Vagina (tissue), 2 donors: ENCODE results near the gene PTGFRN.

Experiments used
- POLR2A ChIP-seq, 2 donors: fragments of 450-650 bp; IDR thresholded peaks; one replicate each; pipeline ENCODE4 v1.6.1; 2017; ENCODE audit warnings: antibody characterized with exemption in 2 of 2, mild to moderate bottlenecking in 2 of 2, moderate library complexity in 2 of 2
- POLR2AphosphoS5 ChIP-seq, 2 donors: sonication (generic); formaldehyde crosslinking; IDR thresholded peaks; one replicate each; pipeline ENCODE4 v1.9.0; 2017; ENCODE audit warnings: antibody characterized with exemption in 2 of 2, mild to moderate bottlenecking in 2 of 2, low read depth in 1 of 2; ENCODE audit not compliant: insufficient read depth in 1 of 2
- TF ChIP-seq, protein P1 (sequence below), 3 experiments: fragments of 450-650 bp in 2 of 3; fragments of 200-600 bp in 1 of 3; sonication (generic) in 1 of 3; IDR thresholded peaks; one replicate each; pipeline ENCODE4 v1.5.1; 2017 to 2019; ENCODE audit warnings: antibody characterized with exemption in 3 of 3, mild to moderate bottlenecking in 2 of 3, moderate library complexity in 2 of 3

DNA sequence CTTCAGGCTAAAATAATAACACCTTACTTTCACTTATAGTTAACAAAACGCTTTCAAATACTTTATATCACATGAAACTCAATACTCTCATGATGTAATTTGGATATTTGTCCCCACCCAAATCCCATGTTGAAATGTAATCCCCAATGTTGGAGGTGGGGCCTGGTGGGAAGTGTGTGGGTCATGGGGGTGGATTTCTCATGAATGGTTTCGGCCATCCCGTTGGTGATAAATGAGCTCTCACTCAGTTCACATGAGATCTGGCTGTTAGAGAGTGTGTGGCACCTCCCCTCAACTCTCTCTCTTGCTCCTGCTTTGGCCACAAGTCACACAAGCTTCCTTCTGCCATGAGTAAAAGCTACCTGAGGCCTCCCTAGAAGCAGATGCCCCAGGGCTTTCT, 22.5 kb upstream of the PTGFRN start:
- TF ChIP-seq, protein P1, sequence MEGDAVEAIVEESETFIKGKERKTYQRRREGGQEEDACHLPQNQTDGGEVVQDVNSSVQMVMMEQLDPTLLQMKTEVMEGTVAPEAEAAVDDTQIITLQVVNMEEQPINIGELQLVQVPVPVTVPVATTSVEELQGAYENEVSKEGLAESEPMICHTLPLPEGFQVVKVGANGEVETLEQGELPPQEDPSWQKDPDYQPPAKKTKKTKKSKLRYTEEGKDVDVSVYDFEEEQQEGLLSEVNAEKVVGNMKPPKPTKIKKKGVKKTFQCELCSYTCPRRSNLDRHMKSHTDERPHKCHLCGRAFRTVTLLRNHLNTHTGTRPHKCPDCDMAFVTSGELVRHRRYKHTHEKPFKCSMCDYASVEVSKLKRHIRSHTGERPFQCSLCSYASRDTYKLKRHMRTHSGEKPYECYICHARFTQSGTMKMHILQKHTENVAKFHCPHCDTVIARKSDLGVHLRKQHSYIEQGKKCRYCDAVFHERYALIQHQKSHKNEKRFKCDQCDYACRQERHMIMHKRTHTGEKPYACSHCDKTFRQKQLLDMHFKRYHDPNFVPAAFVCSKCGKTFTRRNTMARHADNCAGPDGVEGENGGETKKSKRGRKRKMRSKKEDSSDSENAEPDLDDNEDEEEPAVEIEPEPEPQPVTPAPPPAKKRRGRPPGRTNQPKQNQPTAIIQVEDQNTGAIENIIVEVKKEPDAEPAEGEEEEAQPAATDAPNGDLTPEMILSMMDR (IDR thresholded peaks at IDR 0.05) = no peak
- no peak for TF ChIP-seq POLR2A (IDR thresholded peaks at IDR 0.05)
- TF ChIP-seq POLR2AphosphoS5 (IDR thresholded peaks at IDR 0.05; ENCODE audit: insufficient read depth in 1 of 2, low read depth in 1 of 2) = no peak
